ENCODE data around the gene PHKG2. TPM values are rescaled to one million over a fixed set of nuclear protein-coding genes. Genes with fewer than 3 reads are reported as not detected.

Gene PHKG2
- polyA plus RNA-seq, 3 donors = 21.6 to 23.6 (median 23.0) TPM

DNA sequence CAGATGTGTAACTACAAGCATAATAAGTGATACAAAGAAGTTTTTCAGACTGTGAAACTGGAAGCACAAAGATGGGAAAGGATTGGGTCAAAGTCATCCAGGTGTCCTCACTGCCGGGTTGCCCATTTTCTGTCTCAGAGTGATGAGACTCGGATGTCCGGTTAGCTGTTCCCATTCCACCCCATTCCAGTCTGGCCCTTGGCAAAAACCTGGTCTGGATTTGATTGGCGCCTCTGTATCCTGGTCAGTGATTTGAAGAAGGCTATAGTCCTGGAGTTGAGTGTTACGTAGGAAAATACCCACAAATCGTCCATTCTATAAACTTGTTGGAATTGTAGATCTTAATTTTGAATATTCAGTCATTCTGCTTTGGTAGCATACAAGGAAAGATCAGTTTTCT lies 19.9 kb upstream of the PHKG2 start:
- DNase-seq (ENCODE audit: low read depth in 3 of 3, low spot score in 2 of 3) = no peak

DNA sequence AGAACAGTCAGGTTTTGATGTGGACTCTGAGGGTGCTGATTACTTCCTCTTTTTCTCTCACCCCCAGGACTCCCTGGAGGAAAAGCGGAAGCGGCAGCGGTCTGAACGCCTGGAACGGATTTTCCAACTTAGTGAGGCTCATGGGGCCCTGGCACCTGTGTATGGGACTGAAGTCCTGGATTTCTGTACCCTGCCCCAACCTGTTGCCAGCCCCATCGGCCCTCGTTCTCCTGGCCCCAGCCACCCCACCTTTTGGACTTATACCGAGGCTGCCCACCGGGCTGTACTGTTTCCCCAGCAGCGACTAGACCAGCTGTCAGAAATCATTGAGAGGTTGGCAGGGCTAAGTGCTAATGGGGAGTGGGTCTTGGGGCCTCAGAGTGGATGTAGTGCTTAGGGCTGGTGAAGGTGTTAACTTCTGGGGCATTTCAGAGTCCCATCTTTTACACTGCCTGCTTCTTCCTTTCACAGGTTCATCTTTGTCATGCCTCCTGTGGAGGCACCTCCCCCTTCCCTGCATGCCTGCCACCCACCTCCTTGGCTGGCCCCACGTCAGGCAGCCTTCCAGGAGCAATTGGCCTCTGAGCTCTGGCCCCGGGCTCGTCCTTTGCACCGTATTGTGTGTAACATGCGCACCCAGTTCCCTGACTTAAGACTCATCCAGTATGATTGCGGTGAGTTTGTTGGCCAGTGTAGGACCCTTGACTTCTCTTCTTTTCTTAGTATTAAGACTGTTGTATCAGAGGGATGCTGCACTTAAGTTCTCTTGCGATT lies 19.1 kb upstream of the PHKG2 start:
- no peak for DNase-seq (ENCODE audit: low read depth in 3 of 3, low spot score in 2 of 3)

DNA sequence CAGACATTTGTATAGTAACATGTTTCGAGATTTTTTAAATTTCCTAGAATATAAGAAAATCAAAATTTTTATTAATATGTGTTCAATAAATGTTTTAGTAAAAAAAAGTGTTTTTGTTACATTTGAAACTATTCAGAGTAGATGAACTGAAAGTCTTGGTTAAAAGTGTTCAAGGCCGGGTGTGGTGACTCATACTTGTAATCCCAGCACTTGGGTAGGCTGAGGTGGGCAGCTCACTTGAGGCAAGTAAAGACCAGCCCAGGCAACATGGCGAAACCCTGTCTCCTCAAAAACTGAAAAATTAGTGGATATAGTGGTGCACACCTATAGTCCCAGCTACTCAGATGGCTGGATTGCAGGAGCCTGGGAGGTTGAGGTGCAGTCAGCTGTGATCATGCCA lies 16.8 kb upstream of the PHKG2 start:
- no peak for DNase-seq (ENCODE audit: low read depth in 3 of 3, low spot score in 2 of 3)

DNA sequence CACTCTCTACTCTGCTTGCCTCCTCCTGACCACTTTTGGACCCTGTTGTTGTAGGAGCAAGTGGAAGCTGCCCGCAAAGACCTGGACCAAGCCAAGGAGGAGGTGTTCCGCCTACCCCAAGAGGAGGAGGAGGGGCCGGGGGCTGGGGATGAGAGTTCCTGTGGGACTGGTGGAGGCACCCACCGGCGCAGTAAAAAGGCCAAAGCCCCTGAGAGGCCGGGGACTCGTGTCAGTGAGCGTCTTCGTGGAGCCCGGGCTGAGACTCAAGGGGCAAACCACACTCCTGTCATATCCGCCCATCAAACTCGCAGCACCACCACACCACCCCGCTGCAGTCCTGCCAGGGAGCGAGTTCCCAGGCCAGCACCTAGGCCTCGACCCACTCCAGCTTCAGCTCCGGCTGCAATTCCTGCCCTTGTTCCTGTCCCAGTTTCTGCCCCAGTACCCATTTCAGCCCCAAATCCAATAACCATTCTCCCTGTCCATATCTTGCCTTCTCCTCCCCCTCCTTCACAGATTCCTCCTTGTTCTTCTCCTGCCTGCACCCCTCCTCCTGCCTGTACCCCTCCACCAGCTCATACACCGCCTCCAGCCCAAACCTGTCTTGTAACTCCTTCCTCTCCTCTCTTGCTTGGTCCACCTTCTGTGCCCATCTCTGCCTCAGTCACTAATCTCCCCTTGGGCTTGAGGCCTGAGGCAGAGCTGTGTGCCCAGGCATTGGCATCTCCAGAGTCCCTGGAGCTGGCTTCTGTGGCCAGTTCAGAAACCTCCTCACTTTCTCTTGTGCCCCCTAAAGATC lies 11.0 kb upstream of the PHKG2 start:
- DNase-seq (ENCODE audit: low read depth in 3 of 3, low spot score in 2 of 3) = no peak

DNA sequence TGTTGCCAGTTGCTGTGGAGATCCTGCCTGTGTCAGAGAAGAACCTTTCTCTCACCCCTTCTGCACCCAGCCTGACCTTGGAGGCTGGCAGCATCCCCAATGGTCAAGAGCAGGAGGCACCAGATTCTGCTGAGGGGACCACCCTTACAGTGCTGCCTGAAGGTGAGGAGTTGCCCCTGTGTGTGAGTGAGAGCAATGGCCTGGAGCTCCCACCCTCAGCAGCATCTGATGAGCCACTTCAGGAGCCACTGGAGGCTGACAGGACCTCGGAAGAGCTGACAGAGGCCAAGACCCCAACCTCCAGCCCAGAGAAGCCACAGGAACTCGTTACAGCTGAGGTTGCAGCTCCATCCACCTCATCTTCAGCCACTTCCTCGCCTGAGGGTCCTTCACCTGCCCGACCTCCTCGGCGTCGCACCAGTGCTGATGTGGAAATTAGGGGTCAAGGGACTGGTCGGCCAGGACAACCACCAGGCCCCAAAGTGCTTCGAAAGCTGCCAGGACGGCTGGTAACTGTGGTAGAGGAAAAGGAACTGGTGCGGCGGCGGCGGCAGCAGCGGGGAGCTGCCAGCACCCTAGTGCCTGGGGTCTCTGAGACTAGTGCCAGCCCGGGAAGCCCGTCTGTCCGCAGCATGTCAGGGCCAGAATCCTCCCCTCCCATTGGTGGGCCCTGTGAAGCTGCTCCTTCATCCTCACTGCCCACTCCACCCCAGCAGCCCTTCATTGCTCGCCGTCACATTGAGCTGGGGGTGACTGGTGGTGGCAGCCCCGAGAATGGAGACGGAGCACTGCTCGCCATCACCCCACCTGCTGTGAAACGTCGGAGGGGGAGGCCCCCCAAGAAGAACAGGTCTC lies 10.2 kb upstream of the PHKG2 start:
- no peak for DNase-seq (ENCODE audit: low read depth in 3 of 3, low spot score in 2 of 3)

DNA sequence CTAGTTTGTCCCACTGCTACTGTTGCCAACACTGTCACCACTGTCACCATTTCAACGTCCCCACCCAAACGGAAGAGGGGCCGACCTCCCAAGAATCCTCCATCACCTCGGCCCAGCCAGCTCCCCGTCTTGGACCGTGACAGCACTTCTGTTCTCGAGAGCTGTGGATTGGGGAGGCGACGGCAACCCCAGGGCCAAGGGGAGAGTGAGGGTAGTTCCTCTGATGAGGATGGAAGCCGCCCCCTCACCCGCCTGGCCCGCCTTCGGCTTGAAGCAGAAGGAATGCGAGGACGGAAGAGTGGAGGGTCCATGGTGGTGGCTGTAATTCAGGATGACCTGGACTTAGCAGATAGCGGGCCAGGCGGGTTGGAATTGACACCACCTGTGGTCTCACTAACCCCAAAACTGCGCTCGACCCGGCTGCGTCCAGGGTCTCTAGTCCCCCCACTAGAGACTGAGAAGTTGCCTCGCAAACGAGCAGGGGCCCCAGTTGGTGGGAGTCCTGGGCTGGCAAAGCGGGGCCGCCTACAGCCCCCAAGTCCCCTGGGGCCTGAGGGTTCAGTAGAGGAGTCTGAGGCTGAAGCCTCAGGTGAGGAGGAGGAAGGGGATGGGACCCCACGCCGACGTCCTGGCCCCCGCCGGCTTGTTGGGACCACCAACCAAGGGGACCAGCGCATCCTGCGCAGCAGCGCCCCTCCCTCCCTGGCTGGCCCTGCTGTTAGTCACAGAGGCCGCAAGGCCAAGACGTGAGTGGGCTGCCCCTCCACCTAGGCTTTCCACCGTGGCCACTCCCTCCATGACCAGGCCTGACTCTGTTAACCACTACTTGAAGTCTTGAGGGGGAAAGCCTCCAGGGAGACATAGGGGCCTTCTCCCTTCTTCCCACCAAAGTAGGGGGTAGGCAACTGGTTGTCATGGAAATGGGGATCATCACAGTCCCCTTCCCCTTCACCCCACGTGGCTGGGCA lies 9.0 kb upstream of the PHKG2 start:
- DNase-seq (ENCODE audit: low read depth in 3 of 3, low spot score in 2 of 3) = no peak

DNA sequence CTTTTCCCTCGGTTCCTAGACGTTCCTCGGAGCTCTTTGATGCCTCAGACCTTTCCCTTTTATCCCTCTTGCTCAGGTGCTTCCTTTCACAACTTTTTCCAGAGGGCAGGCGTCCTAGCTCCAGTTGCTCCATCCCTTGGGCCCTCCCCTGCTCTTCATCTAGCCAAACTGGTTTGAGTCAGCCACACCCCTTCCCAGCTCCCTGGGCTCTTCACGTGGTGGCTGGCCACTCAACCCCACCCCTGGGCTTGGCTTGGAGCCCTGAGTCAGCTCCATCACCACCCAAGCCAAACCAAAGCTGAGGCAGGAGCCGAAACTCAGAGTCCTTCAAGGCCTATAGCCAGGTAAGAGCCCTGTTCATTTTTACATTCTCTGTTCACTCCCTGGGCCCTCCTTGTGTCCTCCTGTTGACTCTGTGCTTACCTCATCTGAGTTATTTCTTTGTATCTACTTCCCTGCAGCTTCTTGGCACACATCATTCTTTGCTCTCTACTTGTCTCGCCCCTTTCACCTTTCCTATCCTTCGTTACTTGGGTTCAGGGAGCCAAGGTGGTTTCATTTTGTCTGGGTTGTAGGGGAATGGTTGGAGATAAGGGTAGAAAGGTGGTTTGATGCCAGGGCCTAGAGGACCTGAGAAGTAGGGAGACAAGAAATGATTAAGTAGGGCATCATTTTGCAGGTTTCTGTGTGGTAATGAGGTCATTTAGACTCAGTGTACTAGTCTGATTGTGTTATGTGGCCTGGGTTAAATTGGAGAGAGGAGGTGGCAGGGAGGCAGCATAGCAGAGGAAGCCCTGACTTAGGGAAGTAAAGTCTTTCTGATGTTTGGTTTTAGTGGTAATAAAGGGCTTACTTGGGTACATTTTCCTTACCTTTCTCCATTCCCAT lies 7.6 kb upstream of the PHKG2 start:
- peak in 1 of 3 donors; percentile 10 for DNase-seq (ENCODE audit: low read depth in 3 of 3, low spot score in 2 of 3)

DNA sequence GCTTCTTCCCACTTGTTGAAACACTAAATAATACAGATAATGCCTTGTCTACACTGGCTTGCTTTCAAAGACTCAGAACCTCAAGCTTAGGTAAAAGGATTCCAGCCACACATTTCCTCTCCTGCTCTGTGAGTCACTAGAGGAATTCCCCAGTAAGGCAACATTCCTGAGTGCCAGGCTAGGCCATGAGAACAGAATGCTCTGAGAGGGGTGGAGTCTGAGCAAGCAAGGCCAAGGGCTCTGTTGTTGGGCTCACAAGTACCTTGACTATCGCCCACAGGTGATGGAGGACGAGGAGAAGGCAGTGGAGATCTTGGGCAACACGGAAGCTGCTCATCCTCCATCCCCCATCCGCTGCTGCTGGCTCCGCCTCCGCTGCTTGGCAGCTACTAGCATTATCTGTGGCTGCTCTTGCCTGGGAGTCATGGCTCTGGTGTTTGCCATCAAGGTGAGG lies 6.7 kb upstream of the PHKG2 start:
- DNase-seq (ENCODE audit: low read depth in 3 of 3, low spot score in 2 of 3) = no peak

DNA sequence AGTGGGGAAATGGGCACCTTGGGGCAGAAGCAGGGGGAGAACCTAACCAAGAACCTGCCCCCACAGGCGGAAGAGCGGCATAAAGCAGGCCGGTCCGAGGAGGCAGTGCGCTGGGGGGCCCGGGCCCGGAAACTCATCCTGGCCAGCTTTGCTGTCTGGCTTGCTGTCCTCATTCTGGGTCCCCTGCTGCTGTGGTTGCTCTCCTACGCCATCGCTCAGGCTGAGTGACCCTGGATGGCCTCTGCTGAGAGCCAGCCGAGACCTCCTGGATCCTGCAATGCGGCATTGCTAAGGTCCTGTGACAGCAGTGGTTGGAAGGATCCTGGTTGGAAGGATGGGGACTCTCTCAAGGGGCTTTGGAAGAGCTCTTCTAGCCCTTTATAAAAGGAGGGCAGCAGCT lies 4.5 kb upstream of the PHKG2 start:
- DNase-seq (ENCODE audit: low read depth in 3 of 3, low spot score in 2 of 3) = no peak

DNA sequence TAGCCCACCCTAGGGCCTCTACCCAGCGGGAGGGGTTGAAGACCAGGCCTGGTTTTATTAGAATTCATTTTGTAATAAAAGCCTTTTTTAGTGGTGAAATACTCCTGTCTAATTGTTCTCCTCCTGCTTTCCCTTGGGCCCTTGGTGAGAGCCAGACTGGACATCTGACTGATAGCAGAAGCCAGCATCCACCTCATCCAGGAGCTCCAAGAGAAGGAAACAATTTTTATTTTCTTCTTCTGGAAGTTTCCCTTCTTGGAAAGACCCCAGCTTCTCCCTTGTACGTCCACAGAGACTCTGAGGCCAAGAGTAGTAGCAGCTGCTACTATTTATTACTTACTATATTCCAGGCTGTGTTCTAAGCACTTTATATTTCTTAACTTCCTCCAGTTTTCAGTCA lies 4.0 kb upstream of the PHKG2 start:
- DNase-seq (ENCODE audit: low read depth in 3 of 3, low spot score in 2 of 3) = no peak

DNA sequence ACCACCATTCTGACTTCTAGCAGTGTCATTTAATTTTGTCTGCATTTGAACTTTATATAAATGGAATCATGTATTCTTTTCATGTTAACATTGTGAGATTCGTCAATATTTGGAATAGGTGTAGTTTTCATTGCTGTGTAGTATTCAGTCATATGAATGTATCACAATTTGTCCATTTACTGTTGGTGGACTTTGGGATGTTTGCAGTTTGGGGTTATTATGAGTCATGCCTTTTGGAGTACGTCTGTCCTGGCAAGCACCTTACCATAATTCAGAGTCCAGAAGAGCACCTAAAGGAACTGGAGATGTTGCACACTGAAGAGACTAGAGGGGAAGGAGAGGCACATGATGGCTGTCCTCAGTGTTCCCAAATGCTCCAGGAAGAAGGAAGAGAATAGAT lies 3.1 kb upstream of the PHKG2 start:
- DNase-seq (ENCODE audit: low read depth in 3 of 3, low spot score in 2 of 3) = no peak

DNA sequence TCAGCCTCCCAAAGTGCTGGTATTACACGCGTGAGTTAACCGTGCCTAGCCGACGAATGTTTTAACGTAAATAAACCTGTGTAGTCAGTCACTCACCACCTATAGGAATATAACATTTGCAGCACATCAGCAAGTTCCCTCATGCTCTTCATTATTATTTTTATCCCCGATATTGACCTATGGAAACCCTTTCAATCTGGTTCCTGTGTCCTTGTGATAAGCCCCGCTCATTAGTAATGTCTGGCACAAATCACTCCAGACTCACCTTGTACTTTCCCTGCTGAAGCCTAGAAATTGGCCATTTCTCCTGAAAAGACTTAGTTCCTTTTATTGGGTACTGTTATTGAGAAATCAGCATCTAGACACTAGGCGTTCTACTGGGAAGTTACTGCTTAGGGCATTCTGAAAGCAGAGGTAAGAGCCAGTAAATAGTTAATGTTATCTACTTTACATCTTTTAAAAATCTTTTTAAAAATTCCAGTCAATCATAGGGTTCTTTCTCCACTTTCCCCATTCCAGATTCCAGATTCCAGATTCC lies 1.5 kb upstream of the PHKG2 start:
- no peak for DNase-seq (ENCODE audit: low read depth in 3 of 3, low spot score in 2 of 3)

DNA sequence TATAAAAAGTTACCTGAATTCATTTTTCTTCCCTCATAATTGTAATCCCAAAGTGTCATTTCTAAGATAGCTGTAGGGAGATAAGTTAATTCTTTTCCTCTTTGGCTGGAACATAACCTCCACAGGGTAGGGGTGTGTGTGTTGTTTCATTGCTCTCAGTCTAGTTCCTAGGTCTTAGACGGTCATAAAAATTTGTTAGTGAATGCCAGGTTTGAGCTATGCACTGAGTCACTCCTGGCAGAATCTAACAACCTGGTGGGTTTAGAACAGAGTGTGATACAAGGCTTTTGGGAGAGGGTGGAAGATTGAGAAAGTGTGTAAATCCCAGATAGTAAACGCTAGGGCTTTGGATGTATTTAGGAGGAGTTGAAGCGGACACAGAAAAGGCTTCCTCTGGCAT lies 894 bp upstream of the PHKG2 start:
- DNase-seq (ENCODE audit: low read depth in 3 of 3, low spot score in 2 of 3) = no peak

DNA sequence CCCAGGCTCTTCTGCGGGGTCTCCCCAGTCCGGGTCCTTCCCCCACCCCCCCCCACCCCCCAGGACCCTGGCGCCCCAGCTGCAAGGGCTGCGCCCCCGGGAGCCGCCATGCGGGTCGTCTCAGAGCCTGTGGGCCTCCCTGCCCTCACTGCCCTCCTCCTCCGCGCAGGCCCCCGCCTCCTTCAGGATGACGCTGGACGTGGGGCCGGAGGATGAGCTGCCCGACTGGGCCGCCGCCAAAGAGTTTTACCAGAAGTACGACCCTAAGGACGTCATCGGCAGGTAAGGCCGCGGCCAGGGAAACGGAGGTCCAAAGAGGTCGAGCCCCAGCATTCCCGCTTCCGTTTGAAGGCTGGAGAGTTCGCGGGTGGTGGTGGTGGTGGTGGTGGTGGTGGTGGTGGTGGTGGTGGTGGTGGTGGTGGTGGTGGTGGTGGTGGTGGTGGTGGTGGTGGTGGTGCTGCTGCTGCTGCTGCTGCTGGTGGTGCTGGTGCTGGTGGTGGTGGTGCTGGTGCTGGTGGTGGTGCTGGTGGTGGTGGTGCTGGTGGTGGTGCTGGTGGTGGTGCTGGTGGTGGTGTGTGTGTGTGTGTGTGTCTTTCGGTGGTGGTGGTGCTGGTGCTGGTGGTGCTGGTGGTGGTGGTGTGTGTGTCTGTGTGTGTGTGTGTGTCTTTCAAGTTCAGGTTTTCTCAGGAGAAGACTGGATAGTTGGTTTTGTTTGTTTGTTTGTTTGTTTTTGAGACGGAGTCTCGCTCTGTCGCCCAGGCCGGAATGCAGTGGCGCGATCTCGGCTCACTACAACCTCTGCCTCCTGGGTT lies 615 bp downstream of the PHKG2 start:
- no peak for DNase-seq (ENCODE audit: low read depth in 3 of 3, low spot score in 2 of 3)

DNA sequence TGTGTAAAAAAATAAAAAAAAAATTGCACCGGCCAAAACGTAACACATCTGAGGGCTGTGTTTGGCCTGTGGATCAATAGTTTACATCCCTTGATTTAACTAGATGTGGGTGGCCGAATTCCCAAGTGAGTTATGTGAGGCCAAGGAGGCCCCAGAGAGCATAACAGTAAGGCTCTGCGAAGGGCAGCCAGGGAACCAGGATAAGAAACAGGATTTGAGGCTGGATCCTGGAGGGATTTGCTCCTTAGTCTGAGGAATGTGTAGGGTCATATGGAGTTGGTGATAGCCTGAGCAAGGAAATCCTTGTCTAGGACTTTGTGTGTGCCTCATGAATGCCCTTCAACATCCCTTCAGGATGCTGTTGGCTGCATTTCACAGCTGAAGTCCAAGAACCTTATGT lies 2.0 kb downstream of the PHKG2 start:
- DNase-seq (ENCODE audit: low read depth in 3 of 3, low spot score in 2 of 3) = no peak

DNA sequence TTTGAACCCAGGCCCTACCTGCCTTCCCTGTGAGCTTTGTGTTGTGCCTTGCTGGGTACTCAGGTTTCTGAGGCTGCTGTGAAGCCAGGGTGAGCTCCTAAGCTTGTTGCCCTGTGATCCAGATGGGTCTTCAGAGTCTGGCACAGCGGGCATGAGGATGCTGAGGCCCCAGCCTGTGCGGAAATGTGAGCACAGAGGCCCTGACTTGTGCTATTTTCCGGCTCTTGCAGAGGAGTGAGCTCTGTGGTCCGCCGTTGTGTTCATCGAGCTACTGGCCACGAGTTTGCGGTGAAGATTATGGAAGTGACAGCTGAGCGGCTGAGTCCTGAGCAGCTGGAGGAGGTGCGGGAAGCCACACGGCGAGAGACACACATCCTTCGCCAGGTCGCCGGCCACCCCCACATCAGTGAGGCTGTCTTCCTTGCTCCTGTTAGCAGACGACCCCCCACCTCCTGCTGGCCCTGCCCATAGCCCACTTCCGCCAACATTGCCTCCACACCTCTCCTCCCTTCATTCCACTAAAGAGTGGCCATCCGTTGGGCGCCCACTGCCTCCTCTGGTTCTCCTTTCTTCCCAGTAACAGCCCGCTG lies 2.7 kb downstream of the PHKG2 start:
- DNase-seq (ENCODE audit: low read depth in 3 of 3, low spot score in 2 of 3) = no peak

DNA sequence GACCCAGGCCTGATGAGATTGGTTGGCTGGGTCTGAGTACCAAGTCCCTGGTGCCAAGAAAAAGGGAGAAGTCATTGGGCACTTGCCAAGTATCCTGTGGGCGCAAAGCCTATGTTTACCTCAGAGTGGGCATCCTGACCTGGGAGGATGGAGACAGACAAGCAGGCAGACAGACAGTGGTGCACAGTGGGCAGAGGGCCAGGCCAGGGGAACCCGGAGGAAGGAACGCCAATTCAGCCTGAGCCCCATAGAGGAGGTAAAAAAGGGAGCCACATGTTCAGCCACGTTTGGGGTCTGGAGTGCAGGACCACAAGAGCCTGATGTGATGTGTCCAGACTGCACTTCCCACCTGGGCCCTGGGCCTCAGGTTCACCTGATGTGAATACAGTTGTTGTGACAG lies 5.4 kb downstream of the PHKG2 start:
- no peak for DNase-seq (ENCODE audit: low read depth in 3 of 3, low spot score in 2 of 3)

Data from right renal cortex interstitium (tissue), 3 donors.